Type B pancreatic cell (in vitro differentiated cells): ENCODE data around the gene KCTD19. TPM values are rescaled to one million over a fixed set of nuclear protein-coding genes. Genes with fewer than 3 reads are reported as not detected.
"Not testable (repeated sequence)": the region's sequence is repeated elsewhere in the genome, so short reads cannot be mapped to it uniquely, and the experiment has no call there.

Source experiments
- DNase-seq: peaks from one replicate; pipeline ENCODE4 v3.0.0; 2021; ENCODE audit warnings: mixed read lengths; ENCODE audit not compliant: unreplicated experiment; ENCODE audit errors: extremely low spot score
- H3K27ac Mint-ChIP-seq: 2 replicates; pipeline ENCODE4 v1.8.0; 2021; ENCODE audit warnings: mild to moderate bottlenecking, mixed read lengths
- H3K27me3 Mint-ChIP-seq: 2 replicates; pipeline ENCODE4 v1.8.0; 2021; ENCODE audit warnings: mixed read lengths
- H3K36me3 Mint-ChIP-seq: 2 replicates; pipeline ENCODE4 v1.8.0; 2021; ENCODE audit warnings: mixed read lengths
- H3K4me1 Mint-ChIP-seq: one replicate; pipeline ENCODE4 v1.8.0; 2021; ENCODE audit warnings: mixed read lengths; ENCODE audit not compliant: unreplicated experiment
- H3K4me3 Mint-ChIP-seq: 2 replicates; pipeline ENCODE4 v1.8.0; 2021; ENCODE audit warnings: mild to moderate bottlenecking, mixed read lengths
- H3K9me3 Mint-ChIP-seq: 2 replicates; pipeline ENCODE4 v1.8.0; 2021; ENCODE audit warnings: mixed read lengths
- CTCF ChIP-seq: fragments of 200-600 bp; sonication (generic); conservative IDR thresholded peaks from 2 replicates; pipeline ENCODE4 v1.5.0; 2021; ENCODE audit warnings: antibody characterized with exemption, mild to moderate bottlenecking
- long read RNA-seq: library from polyadenylated mRNA; unstranded; transcript quantifications from one replicate; pipeline ENCODE4 v2.0.0, GENCODE V29; 2020
- total RNA-seq: library from RNA; stranded (reverse); gene quantifications from 2 replicates; pipeline ENCODE4 v1.2.1, GENCODE V29; 2021; ENCODE audit warnings: low replicate concordance

KCTD19 gene
- 0.56 TPM in 1 of 2 replicates, not detected in the other for total RNA-seq
- long read RNA-seq: 0 reads

GRCh38 chr16:67326472-67327309, at the start of gene KCTD19, which contains the start of gene LRRC36:
Gene KCTD19, minus strand, starts transcription at chr16:67326741. Its CDS starts 34 bp downstream, at chr16:67326707.
Gene LRRC36, plus strand, starts transcription at chr16:67326815. Its CDS starts 48 bp downstream, at chr16:67326863.
- peak; percentile 80 for TF ChIP-seq CTCF
- H3K27me3 Mint-ChIP-seq: peaks cover 36% of the 10 kb centered on the region
- H3K4me1 Mint-ChIP-seq: peaks cover 8% of the 10 kb centered on the region
- no peaks in the 10 kb centered on the region for H3K9me3 Mint-ChIP-seq
- peak within 1 kb of the TSS; percentile 92 for H3K4me3 Mint-ChIP-seq
- H3K36me3 Mint-ChIP-seq: no peaks in the 10 kb centered on the region
- DNase-seq: peak; percentile 89
- H3K27ac Mint-ChIP-seq: peak within 1 kb of the TSS; percentile 24

DNA sequence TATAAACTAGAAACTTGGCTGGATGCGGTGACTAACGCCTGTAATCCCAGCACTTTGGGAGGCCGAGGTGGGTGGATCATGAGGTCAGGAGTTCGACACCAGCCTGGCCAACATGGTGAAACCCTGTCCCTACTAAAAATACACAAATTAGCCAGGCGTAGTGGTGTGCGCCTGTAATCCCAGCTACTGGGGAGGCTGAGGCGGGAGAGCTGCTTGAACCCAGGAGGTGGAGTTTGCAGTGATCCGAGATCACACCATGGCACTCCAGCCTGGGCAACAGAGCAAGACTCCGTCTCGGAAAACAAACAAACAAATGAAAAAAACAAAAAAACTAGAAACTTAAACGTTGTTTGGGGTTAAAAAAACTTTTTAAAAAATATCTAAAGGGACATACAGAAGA, 49.5 kb upstream of the KCTD19 start:
- not testable (repeated sequence) for DNase-seq, H3K9me3 Mint-ChIP-seq, H3K4me3 Mint-ChIP-seq, H3K4me1 Mint-ChIP-seq, H3K27ac Mint-ChIP-seq, H3K36me3 Mint-ChIP-seq
- H3K27me3 Mint-ChIP-seq: peaks cover 11% of the 10 kb centered on the region

DNA sequence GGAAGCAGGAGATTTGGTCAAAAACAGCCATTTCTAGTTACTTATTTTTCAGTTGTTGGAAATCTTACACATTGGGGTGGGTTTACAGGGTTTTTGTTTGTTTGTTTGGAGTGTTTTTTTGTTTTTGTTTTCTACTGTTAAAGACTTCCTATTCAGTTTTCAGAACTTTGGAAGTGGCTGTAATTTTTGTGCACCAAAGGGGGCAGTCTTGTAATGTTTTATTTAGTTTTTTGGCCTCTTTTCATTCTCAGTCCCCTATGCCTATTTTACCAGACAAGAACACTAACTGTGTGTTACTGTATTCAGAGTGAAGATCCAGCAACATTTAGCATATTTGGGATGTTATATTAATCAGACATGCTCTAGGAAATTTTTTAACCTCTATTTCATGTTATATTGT, 46.1 kb upstream of the KCTD19 start:
- peak; percentile 66 for TF ChIP-seq CTCF
- H3K27me3 Mint-ChIP-seq: peaks cover 8% of the 10 kb centered on the region
- no peak for DNase-seq
- no peaks in the 10 kb centered on the region for H3K36me3 Mint-ChIP-seq
- H3K9me3 Mint-ChIP-seq: no peaks in the 10 kb centered on the region
- peaks cover 5% of the 10 kb centered on the region for H3K4me1 Mint-ChIP-seq
- H3K27ac Mint-ChIP-seq: no peak overlapping the region
- H3K4me3 Mint-ChIP-seq: no peak overlapping the region

DNA sequence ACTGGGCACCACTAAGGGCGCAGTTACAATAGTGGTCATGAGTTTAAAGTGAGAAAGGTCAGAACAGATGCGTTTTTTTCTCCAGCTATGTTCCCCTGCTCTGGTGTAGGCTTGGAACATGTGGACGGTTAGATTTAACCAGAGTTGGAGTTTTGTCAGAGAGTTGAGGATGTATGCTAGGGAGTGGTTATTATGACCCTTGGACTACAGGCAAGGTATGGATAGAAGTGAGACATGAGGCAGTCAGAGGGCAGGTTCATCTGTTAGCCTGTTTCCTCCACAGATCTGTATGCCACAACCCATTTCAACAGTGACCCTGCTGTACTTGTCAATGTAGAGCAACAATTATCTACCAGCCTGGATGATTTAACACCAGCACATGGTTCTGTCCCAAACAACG, 44.1 kb upstream of the KCTD19 start:
- no peak for DNase-seq
- Mint-ChIP-seq H3K27ac (no peak overlapping the region), H3K4me3 (no peak overlapping the region), H3K4me1 (peaks cover 5% of the 10 kb centered on the region), H3K36me3 (no peaks in the 10 kb centered on the region), H3K27me3 (peaks cover 7% of the 10 kb centered on the region), H3K9me3 (no peaks in the 10 kb centered on the region)
- TF ChIP-seq CTCF: no peak

DNA sequence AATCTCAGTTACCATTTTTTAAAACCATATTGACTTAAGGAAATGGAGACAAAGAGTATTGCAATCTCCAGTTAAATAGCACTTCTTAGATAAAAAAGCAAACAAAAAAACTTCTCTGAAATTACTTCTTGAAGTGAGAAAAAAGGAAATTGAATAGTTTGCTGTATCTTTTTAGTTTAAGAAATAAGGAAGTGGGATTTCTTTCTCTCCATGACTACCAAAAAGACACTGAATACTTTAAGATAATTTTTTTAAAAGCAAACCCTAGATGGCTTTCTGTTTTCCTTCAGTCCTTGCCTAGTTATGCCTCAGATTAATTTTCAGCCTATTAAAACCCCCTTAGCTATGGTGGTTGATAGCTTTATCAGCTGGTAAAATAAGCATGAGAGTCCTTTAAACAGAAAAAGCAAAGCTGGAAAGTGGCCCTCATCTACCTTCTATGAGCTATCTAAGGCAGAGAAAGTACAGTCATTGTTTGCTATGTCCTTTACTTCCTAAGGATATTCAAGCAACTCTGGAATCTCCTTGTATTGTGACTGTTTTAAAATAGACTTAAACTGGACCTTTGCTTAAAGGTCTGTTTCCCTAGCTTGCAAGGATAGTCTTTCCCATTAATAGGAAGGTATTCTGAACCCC, 38.2 kb upstream of the KCTD19 start:
- Mint-ChIP-seq H3K36me3 (no peaks in the 10 kb centered on the region), H3K4me3 (no peak overlapping the region), H3K4me1 (peaks cover 13% of the 10 kb centered on the region), H3K9me3 (no peaks in the 10 kb centered on the region), H3K27ac (no peak overlapping the region), H3K27me3 (peaks cover 20% of the 10 kb centered on the region)
- no peak for TF ChIP-seq CTCF
- no peak for DNase-seq

- Mint-ChIP-seq H3K27ac (no peak overlapping the region), H3K9me3 (no peaks in the 10 kb centered on the region), H3K4me1 (peaks cover 18% of the 10 kb centered on the region), H3K4me3 (no peak overlapping the region), H3K27me3 (peaks cover 30% of the 10 kb centered on the region), H3K36me3 (no peaks in the 10 kb centered on the region)
- no peak for DNase-seq
- TF ChIP-seq CTCF: no peak
Measured at GRCh38 chr16:67361038-67361437, 34.5 kb upstream of the KCTD19 start.

DNA sequence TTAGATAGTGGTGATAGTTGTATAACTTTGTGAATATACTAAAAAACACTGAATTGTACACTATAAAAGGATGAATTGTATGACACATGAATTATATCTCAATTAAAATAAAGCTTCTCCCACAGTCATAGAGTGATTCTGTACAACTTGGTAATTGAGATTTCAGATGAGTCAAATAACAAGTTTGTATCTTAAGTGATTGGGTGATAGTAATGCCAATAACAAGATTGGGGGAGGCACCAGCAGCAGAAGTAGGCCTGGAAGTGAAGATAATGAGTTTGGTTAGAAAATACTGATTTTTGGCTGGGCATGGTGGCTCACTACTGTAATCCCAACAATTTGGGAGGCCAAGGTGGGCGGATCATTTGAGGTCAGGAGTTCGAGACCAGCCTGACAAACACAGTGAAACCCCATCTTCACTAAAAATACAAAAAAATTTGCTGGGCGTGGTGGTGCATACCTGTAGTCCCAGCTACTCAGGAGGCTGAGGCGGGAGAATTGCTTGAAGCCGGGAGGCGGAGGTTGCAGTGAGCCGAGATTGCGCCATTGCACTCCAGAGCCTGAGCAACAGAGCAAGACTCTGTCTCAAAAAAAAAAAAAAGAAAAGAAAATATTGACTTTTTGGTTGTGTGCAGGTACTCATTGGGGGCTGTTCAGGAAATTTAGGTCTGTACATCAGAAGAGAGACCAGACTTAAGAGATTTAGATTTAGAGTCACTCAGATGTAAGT, 33.2 kb upstream of the KCTD19 start:
- Mint-ChIP-seq H3K27me3 (peaks cover 30% of the 10 kb centered on the region), H3K4me1 (peaks cover 13% of the 10 kb centered on the region)
- H3K9me3 Mint-ChIP-seq, H3K36me3 Mint-ChIP-seq, H3K4me3 Mint-ChIP-seq, H3K27ac Mint-ChIP-seq, DNase-seq: not testable (repeated sequence)
